NAMALWA (cell line): ENCODE measurements around the gene AADAC.
"Not testable (repeated sequence)": the region's sequence is repeated elsewhere in the genome, so short reads cannot be mapped to it uniquely, and the experiment has no call there.

Source experiments
- DNase-seq: peaks from one replicate; pipeline ENCODE4 v3.0.0-alpha.2; 2015; ENCODE audit warnings: low spot score

AADAC gene

GRCh38 chr3:151813799-151814198, at the start of gene AADAC:
TSS of gene AADAC (plus strand) at chr3:151814116. CDS start at chr3:151814163, 47 bp downstream.
- DNase-seq, result no peak

- not testable (repeated sequence) for DNase-seq
Measured at GRCh38 chr3:151764699-151765098, 49.2 kb upstream of the AADAC start.

DNA sequence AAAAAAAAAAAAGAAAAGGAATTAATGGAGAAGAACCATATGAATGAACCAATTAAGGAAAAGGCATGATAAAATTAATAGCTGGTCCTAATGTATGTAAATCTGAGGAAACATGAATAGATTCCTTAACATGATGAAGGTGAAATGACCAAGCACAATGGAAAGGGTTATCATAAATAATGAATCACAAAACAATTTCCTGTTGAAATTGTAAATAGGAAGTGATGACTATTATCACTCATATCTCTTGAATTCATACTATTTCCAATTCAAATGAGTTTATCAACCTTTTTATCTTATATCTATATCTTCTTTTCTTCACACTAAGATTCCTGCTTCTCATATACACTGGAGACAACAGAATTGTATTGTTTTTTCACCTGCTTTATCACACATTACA, 48.2 kb upstream of the AADAC start:
- DNase-seq, result no peak

DNA sequence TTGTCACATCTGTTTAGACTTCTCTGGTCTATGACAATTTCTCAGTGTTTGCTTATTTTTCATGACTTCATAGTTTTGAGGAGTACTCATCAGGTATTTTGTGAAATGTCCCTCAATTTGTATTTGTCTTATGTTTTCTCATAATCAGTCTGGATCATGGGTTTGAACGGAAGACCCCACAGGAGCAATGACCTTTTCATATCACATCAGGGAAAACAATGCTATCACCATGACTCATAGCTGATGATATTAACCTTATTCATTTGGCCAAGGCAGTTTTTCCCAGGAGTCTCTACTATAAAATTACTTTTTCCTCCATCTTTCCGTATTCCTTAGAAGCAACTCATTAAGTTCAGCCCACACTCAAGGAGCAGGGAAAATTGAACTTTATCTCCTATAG, 47.5 kb upstream of the AADAC start:
- no peak for DNase-seq

GRCh38 chr3:151768393-151768930, 45.5 kb upstream of the AADAC start:
- DNase-seq, result no peak

DNA sequence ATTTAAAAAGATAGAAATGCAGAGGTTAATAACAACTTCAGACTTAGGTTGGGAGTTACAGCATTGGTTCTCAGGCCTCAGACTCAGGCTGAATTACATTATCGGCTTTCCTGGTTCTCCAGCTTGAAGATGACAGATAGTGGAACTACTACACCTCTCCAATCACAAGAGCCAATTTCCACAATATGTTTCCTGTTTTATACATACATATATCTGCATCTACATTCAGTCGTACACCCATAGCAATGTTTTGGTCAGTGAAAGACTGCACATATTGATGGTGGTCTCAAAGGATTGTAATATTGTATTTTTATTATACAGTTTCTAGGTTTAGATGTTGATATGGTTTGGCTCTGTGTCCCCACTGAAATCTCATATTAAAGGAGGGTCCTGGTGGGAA, 44.7 kb upstream of the AADAC start:
- DNase-seq, result no peak

GRCh38 chr3:151770956-151771355, 43.0 kb upstream of the AADAC start:
- no peak for DNase-seq

DNA sequence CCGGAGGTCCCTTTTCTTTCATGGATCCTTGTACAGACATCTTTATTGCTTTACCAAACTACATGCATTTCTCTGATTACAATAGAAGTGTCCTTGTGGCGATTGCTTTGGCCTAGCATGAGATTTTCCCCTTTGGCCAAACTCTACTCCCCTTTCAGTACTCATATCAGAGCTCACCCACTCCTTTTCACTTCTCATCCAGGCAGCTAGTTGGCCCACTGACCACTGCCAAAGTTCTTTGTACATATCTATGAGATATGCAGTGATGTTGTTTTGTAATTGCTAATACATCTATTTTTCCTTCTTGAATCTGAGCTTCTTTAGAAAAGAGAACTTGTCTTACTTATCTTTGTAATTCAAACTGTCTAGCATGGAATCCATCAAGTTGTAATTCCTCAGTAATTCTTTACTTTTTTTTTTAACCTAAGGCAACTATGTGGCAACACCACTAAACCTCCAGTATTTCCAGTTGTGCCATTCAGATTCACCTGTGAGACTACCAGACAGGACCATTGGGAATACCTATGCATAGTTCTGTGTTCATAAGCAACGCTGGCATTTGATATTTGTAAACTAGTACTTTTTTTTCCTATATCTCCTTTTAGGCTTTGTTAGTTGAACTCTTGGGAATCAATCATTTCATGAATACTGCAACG, 41.0 kb upstream of the AADAC start:
- no peak for DNase-seq

- DNase-seq, result no peak
Measured at GRCh38 chr3:151774235-151774634, 39.7 kb upstream of the AADAC start.

- DNase-seq, result no peak
Measured at GRCh38 chr3:151774910-151775309, 39.0 kb upstream of the AADAC start.

GRCh38 chr3:151775314-151776258, 38.3 kb upstream of the AADAC start:
- DNase-seq, result no peak

DNA sequence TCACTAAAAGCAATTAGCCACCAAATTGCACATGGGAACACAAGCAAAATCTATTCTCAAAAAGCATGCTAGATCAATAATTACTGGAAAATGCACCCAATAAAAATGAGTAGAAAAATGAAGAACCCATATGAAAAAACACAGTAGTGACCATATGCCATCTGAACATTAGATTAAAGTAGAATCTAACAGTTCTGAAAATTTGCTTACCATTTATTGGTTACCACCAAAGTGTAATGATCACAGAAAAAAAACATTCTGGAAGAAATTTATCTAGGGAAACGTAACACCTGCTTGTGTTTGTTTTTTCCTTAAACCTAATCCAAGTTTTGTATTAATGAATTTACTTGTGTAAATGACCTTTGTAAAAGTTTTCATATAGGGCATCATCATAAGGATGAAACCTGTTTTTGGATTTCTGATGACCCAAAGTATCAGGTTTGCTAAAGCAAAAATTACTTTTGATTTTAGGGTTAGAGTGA, 37.6 kb upstream of the AADAC start:
- no peak for DNase-seq

GRCh38 chr3:151777880-151778279, 36.0 kb upstream of the AADAC start:
- DNase-seq, result no peak

DNA sequence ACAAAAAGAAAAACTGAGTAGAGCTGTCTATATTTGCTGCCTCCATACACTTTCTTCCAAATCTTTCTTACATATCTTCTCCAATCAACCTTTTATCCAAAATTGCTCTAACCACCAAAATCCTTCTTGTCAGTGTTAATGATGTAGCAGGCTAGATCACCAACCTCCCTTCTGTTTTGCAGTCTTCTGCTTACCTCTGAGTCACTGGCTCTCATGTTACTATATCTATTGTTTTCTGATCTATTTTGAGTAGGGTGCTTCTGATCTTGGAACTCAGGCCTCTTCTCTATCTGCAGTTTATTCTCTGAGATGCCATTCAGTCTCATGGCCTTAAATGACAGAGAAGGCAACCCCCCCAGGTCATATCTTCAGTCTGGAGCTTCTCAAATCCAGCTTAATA, 26.3 kb upstream of the AADAC start:
- no peak for DNase-seq

DNA sequence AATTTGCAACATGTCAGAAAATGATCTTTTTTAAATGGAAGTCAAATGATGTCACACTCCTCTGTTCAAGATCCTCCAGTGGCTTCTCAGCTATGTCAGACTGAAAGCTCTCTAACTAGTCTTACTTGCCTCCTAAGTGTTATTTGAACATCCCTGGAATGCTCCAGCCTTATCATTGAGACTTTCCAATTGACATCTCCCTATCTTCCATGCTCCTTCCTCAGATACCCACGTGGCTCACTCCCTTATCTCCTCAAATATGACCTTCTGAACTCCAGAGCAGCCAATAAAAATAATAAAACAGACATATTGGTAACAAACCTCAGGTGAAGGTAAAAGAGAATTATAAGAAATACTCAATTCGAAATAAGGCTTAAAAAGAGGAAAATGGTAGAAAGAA, 25.5 kb upstream of the AADAC start:
- no peak for DNase-seq

- no peak for DNase-seq
Measured at GRCh38 chr3:151789853-151790463, 24.0 kb upstream of the AADAC start.

DNA sequence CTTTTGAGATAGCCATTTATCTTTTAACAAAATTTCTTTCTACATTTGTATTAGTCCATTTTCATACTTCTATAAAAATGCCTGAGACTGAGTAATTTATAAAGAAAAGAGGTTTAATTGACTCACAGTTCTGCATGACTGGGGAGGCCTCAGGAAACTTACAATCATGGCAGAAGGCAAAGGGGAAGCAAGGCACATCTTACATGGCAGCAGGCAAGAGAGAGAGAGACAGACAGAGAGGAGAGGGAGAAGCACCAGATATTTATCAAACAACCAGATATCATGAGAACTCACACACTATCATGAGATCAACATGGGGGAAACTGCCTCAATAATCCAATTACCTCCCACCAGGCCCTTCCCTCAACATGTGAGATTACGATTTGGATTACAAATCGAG, 23.2 kb upstream of the AADAC start:
- DNase-seq, result not testable (repeated sequence)

DNA sequence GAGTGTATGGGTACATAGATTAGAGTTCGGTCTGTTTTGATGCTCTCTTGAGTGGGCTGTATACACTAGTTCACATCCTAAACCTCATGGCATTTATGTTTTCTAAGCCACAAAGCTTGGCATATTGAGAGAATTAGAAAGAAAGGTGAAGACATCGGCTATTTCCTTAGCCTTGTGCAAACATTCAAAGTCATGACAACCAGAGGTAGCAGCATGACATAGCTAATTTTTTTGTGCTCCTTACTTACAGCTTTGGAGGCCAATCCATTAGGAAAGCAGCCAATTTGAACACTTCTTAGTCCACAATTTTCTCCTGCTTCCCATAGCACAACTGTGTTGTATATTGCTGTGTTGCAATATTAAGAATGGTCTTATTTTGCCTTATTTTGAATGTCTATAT, 21.5 kb upstream of the AADAC start:
- DNase-seq, result no peak

- DNase-seq, result no peak
Measured at GRCh38 chr3:151793636-151794035, 20.3 kb upstream of the AADAC start.

- DNase-seq, result no peak
Measured at GRCh38 chr3:151794080-151794479, 19.8 kb upstream of the AADAC start.

DNA sequence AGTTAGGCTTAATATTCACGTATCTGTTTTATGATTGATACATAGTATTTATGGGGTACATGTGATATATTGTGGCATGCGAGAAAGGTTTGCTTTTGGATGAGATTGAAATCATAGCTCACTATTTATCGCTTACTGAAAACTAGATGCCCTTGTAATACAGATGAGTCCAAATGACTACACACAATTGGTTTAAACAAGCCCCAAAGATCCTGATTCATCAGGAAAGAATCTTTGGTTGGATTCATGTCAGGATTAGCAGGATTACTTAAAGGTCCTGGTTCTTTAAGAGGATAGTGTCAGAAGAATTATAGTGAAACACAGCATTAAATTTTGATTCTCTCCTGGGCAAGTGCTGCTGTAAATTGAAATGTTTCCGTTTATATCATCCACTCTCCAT, 18.6 kb upstream of the AADAC start:
- no peak for DNase-seq

GRCh38 chr3:151796105-151796680, 17.7 kb upstream of the AADAC start:
- DNase-seq, result no peak
